HUES6 (cell line): ENCODE results near the gene CYSLTR2.

ENCODE experiments used
- H3K27ac ChIP-seq: 2 replicates; pipeline ENCODE4 v1.7.0; 2013; ENCODE audit warnings: low read depth, mild to moderate bottlenecking, low read length, inconsistent platforms
- H3K27me3 ChIP-seq: 2 replicates; pipeline ENCODE4 v1.6.1; 2013; ENCODE audit warnings: low read length; ENCODE audit not compliant: control insufficient read depth, insufficient read depth
- H3K36me3 ChIP-seq: 2 replicates; pipeline ENCODE4 v1.6.1; 2013; ENCODE audit warnings: low read length; ENCODE audit not compliant: control insufficient read depth, insufficient read depth
- H3K4me1 ChIP-seq: 2 replicates; pipeline ENCODE4 v1.6.1; 2013; ENCODE audit warnings: low read length; ENCODE audit not compliant: control insufficient read depth, insufficient read depth
- H3K4me3 ChIP-seq: 2 replicates; pipeline ENCODE4 v1.5.1; 2013; ENCODE audit warnings: low read depth, low read length
- H3K9ac ChIP-seq: one replicate; pipeline ENCODE4 v1.6.1; 2013; ENCODE audit warnings: mild to moderate bottlenecking, low read length
- H3K9me3 ChIP-seq: 2 replicates; pipeline ENCODE4 v1.6.1; 2013; ENCODE audit warnings: low read depth, low read length; ENCODE audit not compliant: control insufficient read depth, insufficient read depth

The CYSLTR2 gene

DNA sequence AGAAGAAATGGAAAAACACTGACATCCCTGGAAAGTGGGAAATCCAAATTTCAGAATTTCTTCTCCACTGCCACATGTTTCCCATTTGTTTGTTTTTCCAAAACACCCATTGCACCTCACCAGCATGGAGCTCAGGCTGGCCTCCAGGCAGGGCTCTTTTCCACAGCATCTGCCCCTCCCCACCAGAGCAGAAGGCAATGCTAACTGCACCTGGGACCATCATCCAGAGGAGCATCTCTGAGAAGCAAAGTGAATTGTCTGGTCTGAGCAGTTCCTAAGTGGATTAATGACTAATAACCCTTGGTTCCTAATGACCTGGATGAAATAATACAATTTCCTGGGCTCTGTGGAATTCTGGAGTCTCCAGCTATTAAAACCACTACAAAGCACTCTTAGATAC lies 8.8 kb upstream of the CYSLTR2 start:
- Histone ChIP-seq H3K27me3 (no peaks in the 10 kb centered on the region), H3K9ac (no peak overlapping the region), H3K36me3 (no peaks in the 10 kb centered on the region), H3K4me3 (no peak overlapping the region), H3K4me1 (no peaks in the 10 kb centered on the region; the same call in 1 of the 2 replicates), H3K9me3 (no peaks in the 10 kb centered on the region), H3K27ac (no peak overlapping the region)

DNA sequence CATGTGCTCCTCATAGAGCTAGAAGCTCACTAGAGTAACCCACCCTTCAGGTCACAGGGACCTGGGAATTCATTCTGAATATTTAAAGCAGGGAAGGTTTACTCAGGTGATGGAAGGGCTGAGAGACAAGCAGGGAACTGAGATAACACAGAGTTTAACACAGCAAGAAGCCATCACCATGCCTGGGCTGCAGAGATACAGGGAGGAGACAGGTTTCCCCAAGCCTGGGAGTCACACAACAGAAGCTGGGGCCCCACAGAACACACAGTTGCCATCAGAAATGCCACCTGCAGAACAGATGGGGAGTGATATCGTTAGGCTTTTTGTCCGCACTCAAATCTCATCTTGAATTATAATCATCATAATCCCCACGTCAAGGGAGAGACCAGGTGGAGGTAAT lies 7.9 kb upstream of the CYSLTR2 start:
- Histone ChIP-seq H3K4me1 (no peaks in the 10 kb centered on the region; the same call in 1 of the 2 replicates), H3K27me3 (no peaks in the 10 kb centered on the region), H3K36me3 (no peaks in the 10 kb centered on the region), H3K4me3 (no peak overlapping the region), H3K27ac (no peak overlapping the region), H3K9ac (no peak overlapping the region), H3K9me3 (no peaks in the 10 kb centered on the region)

DNA sequence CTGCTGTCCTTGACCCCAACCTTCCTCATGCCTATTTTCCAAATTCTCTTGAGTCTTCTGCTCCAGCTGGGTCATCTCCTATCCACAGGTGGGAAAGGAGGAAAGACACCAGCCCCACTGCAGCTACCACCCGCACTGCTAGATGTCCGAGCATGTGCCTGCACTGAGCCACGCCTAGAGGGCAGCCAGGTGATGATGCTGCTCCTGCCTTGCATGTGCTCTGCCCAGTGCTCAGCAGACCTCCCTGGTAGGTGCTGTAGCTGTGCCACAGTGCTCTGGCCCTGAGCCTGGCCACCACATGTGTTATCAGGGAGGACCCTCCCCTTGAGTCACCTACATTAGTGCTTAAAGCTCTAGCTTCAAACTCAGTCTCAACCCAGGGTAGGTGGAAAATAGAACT lies 6.9 kb upstream of the CYSLTR2 start:
- Histone ChIP-seq H3K27me3 (no peaks in the 10 kb centered on the region), H3K36me3 (no peaks in the 10 kb centered on the region), H3K9ac (no peak overlapping the region), H3K9me3 (no peaks in the 10 kb centered on the region), H3K27ac (no peak overlapping the region), H3K4me3 (no peak overlapping the region), H3K4me1 (no peaks in the 10 kb centered on the region; the same call in 1 of the 2 replicates)

DNA sequence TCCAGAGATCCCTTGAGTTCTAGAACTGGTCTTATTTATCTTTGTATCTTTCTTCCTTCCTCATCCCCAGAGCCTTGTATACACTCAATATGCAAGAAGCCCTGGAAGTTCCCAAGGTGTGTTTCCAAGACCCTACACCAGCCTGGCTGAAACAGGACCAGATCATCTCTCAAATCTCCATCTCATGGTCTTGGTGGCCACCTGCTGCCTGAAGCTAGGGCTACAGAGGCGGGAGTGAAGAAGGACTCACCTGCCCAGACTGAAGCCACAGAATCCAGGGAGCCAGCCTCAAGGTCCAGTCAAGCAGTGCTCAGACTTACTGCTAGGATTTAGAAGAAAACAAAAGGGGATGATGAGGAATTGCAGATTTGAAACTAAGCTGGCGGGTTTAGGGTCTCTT lies 6.1 kb upstream of the CYSLTR2 start:
- Histone ChIP-seq H3K36me3 (no peaks in the 10 kb centered on the region), H3K4me1 (no peaks in the 10 kb centered on the region; the same call in 1 of the 2 replicates), H3K9me3 (no peaks in the 10 kb centered on the region), H3K27me3 (no peaks in the 10 kb centered on the region), H3K27ac (no peak overlapping the region), H3K9ac (no peak overlapping the region), H3K4me3 (no peak overlapping the region)

DNA sequence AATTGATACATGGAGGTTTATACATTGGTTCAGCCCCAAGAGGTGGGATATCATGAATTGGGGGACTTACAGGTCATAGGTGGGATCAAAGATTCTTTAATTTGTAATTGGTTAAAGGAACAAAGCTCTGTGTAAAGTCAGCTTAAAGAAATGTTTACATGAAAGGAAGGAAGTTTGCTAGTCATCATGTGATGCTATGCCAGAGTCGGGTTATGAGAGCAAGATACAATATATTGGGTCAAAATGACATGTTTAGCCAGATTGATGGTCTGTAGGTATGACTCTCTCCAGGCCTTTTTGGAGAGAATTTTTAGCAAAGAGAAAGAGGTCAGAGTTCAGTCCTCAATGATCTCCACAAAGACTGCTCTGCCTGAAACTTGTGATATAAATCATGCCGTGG lies 5.3 kb upstream of the CYSLTR2 start:
- H3K9me3 ChIP-seq, result no peaks in the 10 kb centered on the region
- no peak overlapping the region for H3K4me3 ChIP-seq
- H3K4me1 ChIP-seq, result peaks cover 3% of the 10 kb centered on the region; the same call in 1 of the 2 replicates
- H3K27ac ChIP-seq, result no peak overlapping the region
- no peaks in the 10 kb centered on the region for H3K27me3 ChIP-seq
- H3K9ac ChIP-seq, result no peak overlapping the region
- H3K36me3 ChIP-seq, result no peaks in the 10 kb centered on the region

DNA sequence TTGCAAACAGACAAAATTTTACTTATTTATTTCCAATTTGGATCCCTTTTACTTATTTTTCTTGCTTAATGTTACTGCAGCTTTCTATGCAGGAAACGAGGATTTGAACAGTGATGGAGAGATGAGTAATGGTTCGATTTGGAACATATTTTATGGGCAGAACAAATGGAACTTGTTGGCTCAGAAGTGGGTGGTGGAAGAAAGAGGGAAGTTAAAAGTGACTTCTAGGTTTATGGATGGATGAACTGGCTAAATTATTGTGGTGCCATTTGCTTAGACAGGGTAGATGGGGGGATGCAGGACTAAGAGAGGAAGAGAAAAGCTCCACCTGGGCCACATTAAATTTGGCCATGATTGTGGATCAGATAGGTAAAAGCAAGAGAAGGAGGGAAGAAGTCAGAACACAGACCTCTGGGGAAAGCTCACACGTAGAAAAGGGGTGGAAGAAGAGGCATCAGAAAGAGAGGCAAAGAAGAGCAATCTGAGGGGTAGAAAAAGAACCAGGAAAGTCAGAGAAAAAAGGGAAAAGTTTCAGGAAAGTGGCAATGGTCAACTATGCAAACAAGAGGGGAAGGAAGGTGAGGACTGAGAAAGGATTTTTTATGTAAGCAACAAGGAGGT lies 768 bp upstream of the CYSLTR2 start:
- Histone ChIP-seq H3K27me3 (no peaks in the 10 kb centered on the region), H3K27ac (no peak overlapping the region), H3K9ac (no peak overlapping the region), H3K4me3 (no peak overlapping the region), H3K4me1 (peaks cover 4% of the 10 kb centered on the region; the same call in 1 of the 2 replicates), H3K36me3 (no peaks in the 10 kb centered on the region), H3K9me3 (no peaks in the 10 kb centered on the region)

DNA sequence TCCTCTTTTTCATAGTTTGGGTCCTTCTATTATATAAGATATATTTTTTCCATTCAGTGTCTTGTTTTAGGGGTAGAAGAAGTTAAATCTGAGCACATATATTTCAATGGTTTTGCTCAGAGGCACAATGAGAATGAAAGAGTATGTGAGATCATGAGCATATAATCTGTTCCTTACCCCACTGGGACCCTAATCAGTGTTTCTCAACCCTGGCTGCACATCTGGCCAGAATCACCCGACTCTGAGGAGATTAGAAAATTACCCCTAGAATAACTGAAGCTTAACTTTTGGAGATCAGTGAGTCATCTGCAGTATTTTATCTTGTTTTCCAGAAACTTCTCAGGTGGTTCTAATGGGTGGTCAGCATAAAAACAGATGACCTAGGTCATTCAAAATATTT lies 782 bp downstream of the CYSLTR2 start:
- H3K9me3 ChIP-seq, result no peaks in the 10 kb centered on the region
- H3K36me3 ChIP-seq, result no peaks in the 10 kb centered on the region
- no peak overlapping the region for H3K9ac ChIP-seq
- H3K4me3 ChIP-seq, result no peak overlapping the region
- no peaks in the 10 kb centered on the region for H3K27me3 ChIP-seq
- peaks cover 4% of the 10 kb centered on the region; the same call in 1 of the 2 replicates for H3K4me1 ChIP-seq
- no peak overlapping the region for H3K27ac ChIP-seq

DNA sequence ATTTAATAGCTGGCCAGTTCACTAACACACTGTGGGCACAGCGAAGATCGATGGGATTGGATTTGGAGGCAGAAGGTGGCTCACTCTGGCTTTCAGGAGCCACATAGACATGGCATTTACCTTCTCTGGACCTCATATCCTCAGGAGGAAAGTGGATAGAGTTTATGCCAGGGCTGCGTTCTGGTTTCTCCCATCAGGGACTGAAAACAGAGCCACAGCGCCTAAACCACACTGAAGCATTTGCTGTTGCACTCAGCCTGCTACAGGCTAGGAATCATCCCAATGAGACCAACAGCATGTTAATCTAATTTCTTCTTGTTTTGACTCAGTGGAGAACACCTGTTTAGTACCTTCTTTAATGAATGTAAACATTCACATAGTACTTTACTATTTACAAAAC lies 1.6 kb downstream of the CYSLTR2 start:
- Histone ChIP-seq H3K9ac (no peak overlapping the region), H3K27me3 (no peaks in the 10 kb centered on the region), H3K36me3 (no peaks in the 10 kb centered on the region), H3K27ac (no peak overlapping the region), H3K4me3 (no peak overlapping the region), H3K4me1 (peaks cover 4% of the 10 kb centered on the region; the same call in 1 of the 2 replicates), H3K9me3 (no peaks in the 10 kb centered on the region)

DNA sequence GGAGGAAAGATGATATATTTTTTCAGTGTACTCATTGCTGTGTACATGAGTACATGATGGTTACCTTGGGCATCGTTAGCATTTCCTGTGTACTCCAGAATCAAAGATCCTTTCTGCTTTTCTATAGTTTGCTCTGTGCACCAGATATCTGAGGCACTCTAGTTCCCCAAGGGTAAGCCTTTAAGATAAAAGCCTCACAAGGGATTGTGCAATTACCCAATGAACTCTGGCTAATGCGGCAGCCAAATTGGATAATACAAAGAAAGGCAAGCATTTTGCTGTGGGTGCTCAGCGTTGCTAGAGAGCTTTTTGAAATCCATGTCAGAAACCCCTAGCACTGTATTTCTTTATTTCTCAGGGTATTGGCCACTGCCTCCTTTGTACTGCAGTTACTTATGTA lies 2.9 kb downstream of the CYSLTR2 start:
- Histone ChIP-seq H3K9me3 (no peaks in the 10 kb centered on the region), H3K36me3 (no peaks in the 10 kb centered on the region), H3K4me1 (peaks cover 4% of the 10 kb centered on the region; the same call in 1 of the 2 replicates), H3K27me3 (no peaks in the 10 kb centered on the region), H3K4me3 (no peak overlapping the region), H3K27ac (no peak overlapping the region), H3K9ac (no peak overlapping the region)

DNA sequence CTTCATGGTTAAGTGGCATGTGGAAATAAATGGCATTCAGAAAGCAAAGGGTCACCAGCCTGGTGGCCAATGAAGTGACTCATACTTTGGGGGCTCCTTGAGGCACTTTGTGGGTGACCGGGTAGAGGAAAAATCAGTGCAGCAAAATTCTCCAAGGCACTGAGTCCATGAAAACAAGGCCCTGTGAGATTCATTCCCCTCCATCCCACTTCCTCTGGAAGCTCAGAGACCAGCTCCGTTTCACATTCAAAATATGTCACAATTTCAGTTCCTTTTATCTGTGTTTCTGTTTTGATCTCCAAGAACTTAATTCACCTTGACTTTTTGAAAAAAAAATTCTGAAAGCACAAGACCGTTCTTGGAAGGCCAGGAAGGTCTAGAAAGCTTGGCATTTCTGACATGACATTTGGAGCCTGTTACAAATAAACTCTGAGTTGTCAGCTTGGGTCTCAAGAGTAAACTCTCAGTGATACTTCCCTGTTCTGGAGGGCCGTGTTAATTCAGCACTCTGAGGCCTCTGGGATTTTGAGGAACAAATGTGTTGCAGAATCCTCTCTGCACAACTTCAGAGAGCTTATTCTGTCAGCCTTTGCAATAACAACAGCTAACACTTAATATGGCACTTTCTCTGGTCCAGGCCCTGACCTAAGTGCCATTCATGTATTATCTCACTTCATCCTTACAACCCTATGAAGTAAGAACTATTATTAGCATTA lies 6.8 kb downstream of the CYSLTR2 start:
- H3K4me3 ChIP-seq, result no peak overlapping the region
- H3K27ac ChIP-seq, result no peak overlapping the region
- no peak overlapping the region for H3K9ac ChIP-seq
- no peaks in the 10 kb centered on the region for H3K4me1 ChIP-seq
- no peaks in the 10 kb centered on the region for H3K27me3 ChIP-seq
- no peaks in the 10 kb centered on the region for H3K36me3 ChIP-seq
- no peaks in the 10 kb centered on the region for H3K9me3 ChIP-seq

DNA sequence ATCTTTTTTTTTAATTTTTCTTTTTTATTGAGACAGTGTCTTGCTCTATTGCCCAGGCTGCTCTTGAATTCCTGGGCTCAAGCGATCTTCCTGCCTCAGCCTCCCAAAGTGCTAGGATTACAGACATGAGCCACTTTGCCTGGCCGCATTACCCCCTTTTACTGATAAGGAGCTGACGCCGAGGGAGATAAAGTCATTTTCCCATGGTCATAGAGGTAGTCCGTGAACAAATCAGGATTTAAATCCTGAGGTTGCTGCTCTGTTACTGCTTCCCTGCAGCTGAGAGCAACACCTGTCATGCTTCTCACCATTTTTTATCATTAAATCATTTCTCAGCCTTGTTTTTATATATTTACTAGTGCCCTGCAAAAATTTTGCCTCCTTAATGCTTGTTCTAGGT lies 7.4 kb downstream of the CYSLTR2 start:
- H3K27me3 ChIP-seq, result no peaks in the 10 kb centered on the region
- H3K4me1 ChIP-seq, result no peaks in the 10 kb centered on the region
- no peak overlapping the region for H3K9ac ChIP-seq

More for the DNA sequence above, 7.4 kb downstream of the CYSLTR2 start:
- Histone ChIP-seq H3K36me3 (no peaks in the 10 kb centered on the region), H3K27ac (no peak overlapping the region), H3K9me3 (no peaks in the 10 kb centered on the region), H3K4me3 (no peak overlapping the region)
